CD4-positive, CD25-positive, alpha-beta regulatory T cell (primary cell): ENCODE data around the gene LSP1. TPM values are rescaled to one million over a fixed set of nuclear protein-coding genes. Genes with fewer than 3 reads are reported as not detected.

Experiments used
- ATAC-seq, 2 donors: fragments of 150-1000 bp; cut with Tn5 transposase; one replicate each; pipeline ENCODE4 v1.10.0; 2021; ENCODE audit warnings: low read depth in 2 of 2, moderate number of reproducible peaks in 2 of 2, moderate library complexity in 1 of 2
- DNase-seq, 3 donors: peaks; one replicate each; pipeline versions ENCODE4 v3.0.0 to v3.0.0-alpha.2; 2012 to 2022; ENCODE audit warnings: mixed read lengths in 1 of 3
- H3K27ac ChIP-seq: one replicate; pipeline ENCODE4 v1.7.0; 2013; ENCODE audit warnings: mild to moderate bottlenecking, low read length; ENCODE audit not compliant: insufficient read depth, poor library complexity, severe bottlenecking
- H3K27me3 ChIP-seq: one replicate; pipeline ENCODE4 v1.7.0; 2013; ENCODE audit warnings: low read length; ENCODE audit not compliant: control insufficient read depth, insufficient read depth
- H3K36me3 ChIP-seq: one replicate; pipeline ENCODE4 v1.7.0; 2013; ENCODE audit warnings: mild to moderate bottlenecking, low read length, moderate library complexity; ENCODE audit not compliant: control insufficient read depth, insufficient read depth
- H3K4me1 ChIP-seq: 2 replicates; pipeline ENCODE4 v1.7.0; 2013; ENCODE audit warnings: mild to moderate bottlenecking, low read length; ENCODE audit not compliant: insufficient read depth, control insufficient read depth, poor library complexity, severe bottlenecking
- H3K4me3 ChIP-seq: one replicate; pipeline ENCODE4 v1.7.0; 2013; ENCODE audit warnings: low read depth, mild to moderate bottlenecking, low read length, moderate library complexity
- H3K9me3 ChIP-seq, 2 experiments: 1 replicate in 1 of 2; 2 replicates in 1 of 2; pipeline ENCODE4 v1.7.0; 2013; ENCODE audit warnings: low read length in 2 of 2, mild to moderate bottlenecking in 1 of 2, moderate library complexity in 1 of 2; ENCODE audit not compliant: control insufficient read depth in 2 of 2
- H3K27ac Mint-ChIP-seq, 3 donors: one replicate each; pipeline ENCODE4 v1.8.0; 2020 to 2022; ENCODE audit warnings: mild to moderate bottlenecking in 3 of 3, mixed read lengths in 3 of 3, moderate library complexity in 2 of 3
- H3K27me3 Mint-ChIP-seq: one replicate; pipeline ENCODE4 v1.8.0; 2022; ENCODE audit warnings: mild to moderate bottlenecking, mixed read lengths
- H3K36me3 Mint-ChIP-seq: one replicate; pipeline ENCODE4 v1.8.0; 2020; ENCODE audit warnings: mixed read lengths
- H3K4me1 Mint-ChIP-seq, 4 donors: one replicate each; pipeline ENCODE4 v1.8.0; 2020 to 2022; ENCODE audit warnings: mixed read lengths in 4 of 4, mild to moderate bottlenecking in 1 of 4
- H3K4me3 Mint-ChIP-seq, 4 donors: one replicate each; pipeline ENCODE4 v1.8.0; 2020 to 2022; ENCODE audit warnings: mild to moderate bottlenecking in 4 of 4, mixed read lengths in 4 of 4, moderate library complexity in 3 of 4
- H3K9me3 Mint-ChIP-seq, 7 donors: one replicate each; pipeline ENCODE4 v1.8.0; 2020 to 2022; ENCODE audit warnings: mixed read lengths in 7 of 7, mild to moderate bottlenecking in 3 of 7, moderate library complexity in 2 of 7
- polyA plus RNA-seq, 4 donors: library from polyadenylated mRNA; unstranded; fragments of 300-500 nt; fragmentation: Illumina TruSeq; gene quantifications; one replicate each; pipeline ENCODE4 v1.2.3, GENCODE V29; 2021
- total RNA-seq: library from RNA; stranded (reverse); gene quantifications from one replicate; pipeline ENCODE4 v1.2.3, GENCODE V29; 2022

Gene LSP1
- total and polyA plus RNA-seq, 5 donors from 2014 or later: 381 to 514 (median 452) TPM

DNA sequence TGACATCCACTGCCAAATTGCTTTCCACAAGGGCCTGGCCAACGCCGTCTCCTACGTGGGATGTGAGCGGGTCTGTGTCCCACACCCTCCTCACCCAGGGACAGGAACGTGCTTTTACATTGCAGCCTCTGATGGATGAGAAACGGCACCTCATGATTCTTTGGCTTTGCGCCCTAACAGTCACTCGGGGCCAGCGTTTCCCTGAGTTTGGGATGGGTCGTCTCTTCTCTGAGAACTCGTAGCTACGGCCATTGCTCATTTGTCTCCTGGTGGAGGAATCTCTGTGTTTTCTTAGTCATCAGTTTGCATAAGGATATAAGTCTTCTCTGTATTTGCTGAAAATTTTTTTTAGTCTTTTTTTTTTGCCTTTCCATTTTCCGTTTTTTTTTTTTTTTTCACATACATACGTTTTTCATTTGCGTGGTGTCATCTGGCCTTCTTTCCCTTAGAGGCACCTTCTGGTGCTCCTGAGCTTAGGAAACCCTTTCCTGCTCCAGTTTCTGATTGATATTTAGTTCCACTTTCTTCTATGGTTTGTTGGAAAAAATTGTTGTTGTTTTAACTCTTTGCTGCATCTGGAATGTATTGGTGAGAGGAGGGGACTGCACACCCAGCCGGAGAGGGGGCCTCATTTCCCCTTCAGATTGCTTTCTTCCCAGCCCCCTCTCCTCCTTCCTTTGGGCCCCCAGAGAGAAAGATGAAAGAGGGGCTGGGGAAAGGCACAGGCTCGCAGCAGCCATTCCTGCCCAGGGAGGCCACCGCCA is 78.6 kb downstream of the LSP1 start:
- ATAC-seq (no peak), DNase-seq (no peak)
- no peak overlapping the region for H3K27ac Mint-ChIP-seq
- no peaks in the 10 kb centered on the region for H3K4me1 ChIP-seq
- peaks cover 13% of the 10 kb centered on the region for H3K27me3 Mint-ChIP-seq
- H3K9me3 ChIP-seq: no peaks in the 10 kb centered on the region
- H3K27me3 ChIP-seq: no peaks in the 10 kb centered on the region
- H3K27ac ChIP-seq: no peak overlapping the region
- no peaks in the 10 kb centered on the region for H3K9me3 Mint-ChIP-seq
- H3K4me3 ChIP-seq: no peak overlapping the region
- H3K36me3 ChIP-seq: no peaks in the 10 kb centered on the region
- no peak overlapping the region for H3K4me3 Mint-ChIP-seq
- peaks cover 8% of the 10 kb centered on the region for H3K36me3 Mint-ChIP-seq
- H3K4me1 Mint-ChIP-seq: peaks cover 0 to 3% (median 1%) of the 10 kb centered on the region in 4 donors

- H3K4me1 ChIP-seq: no peaks in the 10 kb centered on the region
- Mint-ChIP-seq H3K9me3 (no peaks in the 10 kb centered on the region), H3K4me3 (no peak overlapping the region), H3K27me3 (peaks cover 13% of the 10 kb centered on the region), H3K4me1 (peaks cover 0 to 3% (median 1%) of the 10 kb centered on the region in 4 donors), H3K36me3 (peaks cover 8% of the 10 kb centered on the region), H3K27ac (no peak overlapping the region)
- DNase-seq: peak in 1 of 3 donors; percentile 0
- no peak overlapping the region for H3K27ac ChIP-seq
- H3K27me3 ChIP-seq: no peaks in the 10 kb centered on the region
- H3K36me3 ChIP-seq: no peaks in the 10 kb centered on the region
- H3K9me3 ChIP-seq: no peaks in the 10 kb centered on the region
- no peak overlapping the region for H3K4me3 ChIP-seq
- no peak for ATAC-seq
These were observed 79.2 kb downstream of the LSP1 start for GRCh38 chr11:1932105-1932480.

DNA sequence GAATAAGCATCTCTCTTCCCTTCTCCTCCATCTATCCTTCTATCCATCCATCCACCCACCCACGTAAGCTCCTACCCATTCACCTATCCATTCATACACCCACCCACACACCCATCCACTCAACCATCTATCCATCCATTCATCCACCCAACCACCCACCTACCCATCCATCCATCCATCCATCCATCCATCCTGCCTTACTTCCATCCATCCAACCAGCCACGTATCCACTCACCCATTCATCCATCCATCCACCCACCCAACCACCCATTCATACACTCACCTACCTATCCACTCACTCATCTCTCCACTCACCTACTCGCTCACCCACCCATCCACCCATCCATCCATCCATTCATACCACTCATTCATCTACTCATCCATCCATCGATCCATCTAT is 79.8 kb downstream of the LSP1 start:
- DNase-seq (no peak), ATAC-seq (no peak)
- Histone ChIP-seq H3K4me3 (no peak overlapping the region), H3K27ac (no peak overlapping the region), H3K4me1 (no peaks in the 10 kb centered on the region), H3K9me3 (no peaks in the 10 kb centered on the region), H3K36me3 (no peaks in the 10 kb centered on the region), H3K27me3 (no peaks in the 10 kb centered on the region)
- Mint-ChIP-seq H3K27me3 (peaks cover 13% of the 10 kb centered on the region), H3K27ac (no peak overlapping the region), H3K4me1 (peaks cover 0 to 3% (median 1%) of the 10 kb centered on the region in 4 donors), H3K36me3 (peaks cover 8% of the 10 kb centered on the region), H3K4me3 (no peak overlapping the region), H3K9me3 (no peaks in the 10 kb centered on the region)

- H3K27ac Mint-ChIP-seq: no peak overlapping the region
- H3K4me3 Mint-ChIP-seq: peak overlapping the region in 2 of 4 donors; percentile 32 to 68
- DNase-seq: no peak
- no peaks in the 10 kb centered on the region for H3K9me3 Mint-ChIP-seq
- peaks cover 8% of the 10 kb centered on the region for H3K36me3 Mint-ChIP-seq
- peaks cover 13% of the 10 kb centered on the region for H3K27me3 Mint-ChIP-seq
- no peaks in the 10 kb centered on the region for H3K4me1 ChIP-seq
- peaks cover 0 to 5% (median 1%) of the 10 kb centered on the region in 4 donors for H3K4me1 Mint-ChIP-seq
- no peak overlapping the region for H3K4me3 ChIP-seq
- no peaks in the 10 kb centered on the region for H3K9me3 ChIP-seq
- no peaks in the 10 kb centered on the region for H3K36me3 ChIP-seq
- no peak overlapping the region for H3K27ac ChIP-seq
- H3K27me3 ChIP-seq: no peaks in the 10 kb centered on the region
- ATAC-seq: no peak
These were observed 80.8 kb downstream of the LSP1 start for GRCh38 chr11:1933416-1934334.

- Histone ChIP-seq H3K4me3 (no peak overlapping the region), H3K27ac (no peak overlapping the region), H3K27me3 (no peaks in the 10 kb centered on the region), H3K36me3 (no peaks in the 10 kb centered on the region), H3K4me1 (no peaks in the 10 kb centered on the region), H3K9me3 (no peaks in the 10 kb centered on the region)
- no peaks in the 10 kb centered on the region for H3K9me3 Mint-ChIP-seq
- H3K27ac Mint-ChIP-seq: no peak overlapping the region
- peaks cover 13% of the 10 kb centered on the region for H3K27me3 Mint-ChIP-seq
- H3K36me3 Mint-ChIP-seq: peaks cover 8% of the 10 kb centered on the region
- DNase-seq (no peak), ATAC-seq (no peak)
- H3K4me1 Mint-ChIP-seq: peaks cover 0 to 11% (median 2%) of the 10 kb centered on the region in 4 donors
- H3K4me3 Mint-ChIP-seq: peak overlapping the region in 1 of 4 donors; percentile 32
These were observed 81.7 kb downstream of the LSP1 start for GRCh38 chr11:1934335-1935155.

DNA sequence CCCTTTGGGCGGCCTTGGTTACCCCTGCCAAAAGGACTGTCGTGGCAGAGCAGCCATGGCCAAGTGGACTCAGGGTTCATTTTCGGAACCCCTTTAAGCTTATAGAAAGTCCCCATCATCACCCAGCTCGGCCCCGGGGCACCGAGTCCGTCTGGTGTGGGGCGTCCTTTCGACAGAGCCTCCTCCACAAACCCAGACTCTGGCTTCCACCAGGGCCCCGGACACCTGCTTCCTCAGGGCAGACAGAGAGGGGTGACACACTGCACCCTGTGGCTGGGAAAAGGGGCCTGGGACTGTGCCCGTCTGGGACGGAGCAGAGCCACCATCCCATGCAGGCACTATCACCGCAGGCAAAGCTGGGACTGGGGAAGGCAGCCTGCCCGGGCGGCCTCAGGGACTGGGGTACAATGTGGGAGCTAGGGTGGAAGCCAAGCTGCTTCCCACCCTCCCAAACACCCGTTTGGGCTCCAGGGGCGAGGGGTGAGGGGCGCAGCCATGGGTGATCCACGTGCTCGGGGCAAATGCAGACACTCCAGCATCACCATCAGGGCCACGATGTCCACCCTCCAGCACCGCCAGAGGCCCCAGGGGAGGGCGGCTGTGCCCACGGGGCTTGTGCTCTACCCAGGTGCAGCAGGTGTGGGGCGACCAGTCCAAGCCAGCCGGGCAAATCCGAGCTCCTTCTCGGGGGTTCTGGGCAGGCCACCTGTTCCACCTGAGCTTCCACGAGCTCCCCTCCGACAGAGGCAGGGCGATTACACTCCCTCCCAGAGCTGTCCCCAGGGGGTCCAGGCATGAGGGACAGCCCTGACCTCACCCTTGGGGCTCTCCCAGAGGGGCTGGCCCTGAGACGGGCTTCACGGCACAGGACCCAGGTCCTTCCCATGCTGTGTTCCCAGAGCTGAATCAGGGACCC is 82.5 kb downstream of the LSP1 start:
- Histone ChIP-seq H3K9me3 (no peaks in the 10 kb centered on the region), H3K36me3 (no peaks in the 10 kb centered on the region), H3K27ac (no peak overlapping the region), H3K4me1 (no peaks in the 10 kb centered on the region), H3K27me3 (no peaks in the 10 kb centered on the region), H3K4me3 (no peak overlapping the region)
- ATAC-seq: no peak
- H3K4me3 Mint-ChIP-seq: no peak overlapping the region
- H3K36me3 Mint-ChIP-seq: peaks cover 8% of the 10 kb centered on the region
- H3K27me3 Mint-ChIP-seq: peaks cover 13% of the 10 kb centered on the region
- no peaks in the 10 kb centered on the region for H3K9me3 Mint-ChIP-seq
- no peak overlapping the region for H3K27ac Mint-ChIP-seq
- H3K4me1 Mint-ChIP-seq: peaks cover 0 to 10% (median 2%) of the 10 kb centered on the region in 4 donors
- no peak for DNase-seq
